Lower leg skin (tissue), 3 donors: ENCODE results near the gene CNOT10.

Source experiments
- CTCF ChIP-seq, 3 donors: fragments of 450-650 bp; IDR thresholded peaks; one replicate each; pipeline ENCODE4 v1.5.1; 2016; ENCODE audit warnings: antibody characterized with exemption in 3 of 3, mild to moderate bottlenecking in 3 of 3, moderate library complexity in 2 of 3
- POLR2A ChIP-seq, 2 donors: fragments of 450-650 bp; IDR thresholded peaks; one replicate each; pipeline ENCODE4 v1.6.1; 2016 to 2017; ENCODE audit warnings: antibody characterized with exemption in 2 of 2, mild to moderate bottlenecking in 1 of 2, moderate library complexity in 1 of 2

GRCh38 chr3:32707026-32707370 lies 22.0 kb downstream of the CNOT10 start:
- TF ChIP-seq CTCF (IDR thresholded peaks at IDR 0.05) (no peak), POLR2A (IDR thresholded peaks at IDR 0.05) (no peak)
